Activated CD8-positive, alpha-beta memory T cell treated with anti-CD3 and anti-CD28 coated beads, Interleukin-2, amount 10 ng/mL, durations not matched to agents 7 days and 5 days (primary cell): ENCODE measurements around the gene IDH1. TPM values are rescaled to one million over a fixed set of nuclear protein-coding genes. Genes with fewer than 3 reads are reported as not detected.

Experiments used
- ATAC-seq: fragments of 150-1000 bp; cut with Tn5 transposase; one replicate; pipeline ENCODE4 v1.10.0; 2021; ENCODE audit warnings: moderate library complexity
- CTCF ChIA-PET: fragments of 350-600 bp; sonication (Branson Sonifier 250); formaldehyde crosslinking; loops from one replicate; lab custom pipeline; 2021; ENCODE audit warnings: antibody characterized with exemption; lab: Charles Lee
- DNase-seq: peaks from one replicate; pipeline ENCODE4 v3.0.0-alpha.2; 2020
- H3K27ac Mint-ChIP-seq: one replicate; pipeline ENCODE4 v1.8.0; 2021; ENCODE audit warnings: mild to moderate bottlenecking, mixed read lengths
- H3K27me3 Mint-ChIP-seq: one replicate; pipeline ENCODE4 v1.8.0; 2021; ENCODE audit warnings: mixed read lengths
- H3K36me3 Mint-ChIP-seq: one replicate; pipeline ENCODE4 v1.8.0; 2021; ENCODE audit warnings: mild to moderate bottlenecking, mixed read lengths
- H3K4me1 Mint-ChIP-seq: one replicate; pipeline ENCODE4 v1.8.0; 2021; ENCODE audit warnings: mixed read lengths
- H3K4me3 Mint-ChIP-seq: one replicate; pipeline ENCODE4 v1.8.0; 2021; ENCODE audit warnings: mild to moderate bottlenecking, moderate library complexity, mixed read lengths
- H3K9me3 Mint-ChIP-seq: one replicate; pipeline ENCODE4 v1.8.0; 2022; ENCODE audit warnings: low read depth, mixed read lengths
- total RNA-seq, 2 experiments: library from RNA; stranded (reverse); gene quantifications; one replicate each; pipeline ENCODE4 v1.2.3, GENCODE V29; 2021

The IDH1 gene
- total RNA-seq, 2 experiments from 2014 or later, result 39.7 to 45.6 TPM

GRCh38 chr2:208253600-208254117 is 1.2 kb downstream of the IDH1 start:
- no peak for DNase-seq
- CTCF ChIA-PET, result interaction anchor here (0.7 to 6.5 kb wide), 15 partner anchors 12 to 627 kb away, joined by 3 to 70 read pairs (median 4); partner anchors contain the start of gene PIKFYVE
- Mint-ChIP-seq H3K27me3 (no peaks in the 10 kb centered on the region), H3K9me3 (no peaks in the 10 kb centered on the region), H3K27ac (peak overlapping the region; percentile 21), H3K36me3 (peaks cover 37% of the 10 kb centered on the region), H3K4me3 (peak overlapping the region; percentile 99), H3K4me1 (peaks cover 21% of the 10 kb centered on the region)
- ATAC-seq, result no peak

- Mint-ChIP-seq H3K9me3 (no peaks in the 10 kb centered on the region), H3K27ac (no peak overlapping the region), H3K36me3 (peaks cover 42% of the 10 kb centered on the region), H3K4me3 (peak overlapping the region; percentile 38), H3K27me3 (no peaks in the 10 kb centered on the region), H3K4me1 (peaks cover 21% of the 10 kb centered on the region)
- CTCF ChIA-PET, result interaction anchor here (0.9 to 6.5 kb wide), 9 partner anchors 14 to 155 kb away, joined by 3 to 70 read pairs (median 4); partner anchors contain the start of gene PIKFYVE
- no peak for DNase-seq
- ATAC-seq, result no peak
Measured at GRCh38 chr2:208252716-208253492, 2.0 kb downstream of the IDH1 start.

GRCh38 chr2:208251098-208251497 is 3.8 kb downstream of the IDH1 start:
- peaks cover 48% of the 10 kb centered on the region for H3K36me3 Mint-ChIP-seq

GRCh38 chr2:208250388-208250787 is 4.5 kb downstream of the IDH1 start:
- no peaks in the 10 kb centered on the region for H3K27me3 Mint-ChIP-seq
- no peak for DNase-seq
- H3K4me1 Mint-ChIP-seq, result peaks cover 17% of the 10 kb centered on the region
- H3K4me3 Mint-ChIP-seq, result no peak overlapping the region
- no peaks in the 10 kb centered on the region for H3K9me3 Mint-ChIP-seq
- peaks cover 52% of the 10 kb centered on the region for H3K36me3 Mint-ChIP-seq
- no peak overlapping the region for H3K27ac Mint-ChIP-seq
- ATAC-seq, result no peak
- CTCF ChIA-PET, result no interaction called here

More at GRCh38 chr2:208251098-208251497, 3.8 kb downstream of the IDH1 start:
- DNase-seq (no peak), ATAC-seq (no peak)
- CTCF ChIA-PET, result interaction anchor here (1.5 to 6.5 kb wide), 2 partner anchors 16 to 149 kb away, joined by 4 to 70 read pairs; partner anchors contain the start of gene PIKFYVE
- H3K4me3 Mint-ChIP-seq, result no peak overlapping the region
- H3K27me3 Mint-ChIP-seq, result no peaks in the 10 kb centered on the region
- no peaks in the 10 kb centered on the region for H3K9me3 Mint-ChIP-seq
- H3K27ac Mint-ChIP-seq, result no peak overlapping the region
- peaks cover 21% of the 10 kb centered on the region for H3K4me1 Mint-ChIP-seq

GRCh38 chr2:208249296-208249695 is 5.6 kb downstream of the IDH1 start:
- Mint-ChIP-seq H3K4me1 (peaks cover 17% of the 10 kb centered on the region), H3K9me3 (no peaks in the 10 kb centered on the region), H3K27me3 (no peaks in the 10 kb centered on the region), H3K36me3 (peaks cover 52% of the 10 kb centered on the region), H3K27ac (no peak overlapping the region), H3K4me3 (no peak overlapping the region)
- CTCF ChIA-PET, result interaction anchor here (1.1 kb wide), 1 partner anchor 74 kb away, joined by 4 read pairs; no protein-coding TSS in a partner anchor
- no peak for DNase-seq
- ATAC-seq, result no peak

- Mint-ChIP-seq H3K36me3 (peaks cover 50% of the 10 kb centered on the region), H3K4me3 (no peak overlapping the region), H3K27ac (no peak overlapping the region), H3K9me3 (no peaks in the 10 kb centered on the region), H3K4me1 (peaks cover 14% of the 10 kb centered on the region), H3K27me3 (no peaks in the 10 kb centered on the region)
- DNase-seq, result no peak
- no peak for ATAC-seq
- CTCF ChIA-PET, result interaction anchor here (1.1 kb wide), 1 partner anchor 73 kb away, joined by 4 read pairs; no protein-coding TSS in a partner anchor
Measured at GRCh38 chr2:208248601-208249000, 6.3 kb downstream of the IDH1 start.

GRCh38 chr2:208245746-208246145 is 9.1 kb downstream of the IDH1 start:
- Mint-ChIP-seq H3K27ac (no peak overlapping the region), H3K36me3 (peaks cover 45% of the 10 kb centered on the region), H3K27me3 (no peaks in the 10 kb centered on the region), H3K4me3 (no peak overlapping the region), H3K4me1 (no peaks in the 10 kb centered on the region), H3K9me3 (no peaks in the 10 kb centered on the region)
- ATAC-seq, result no peak
- DNase-seq, result no peak
- CTCF ChIA-PET, result interaction anchor here (0.6 kb wide), 1 partner anchor 167 kb away, joined by 3 read pairs; no protein-coding TSS in a partner anchor

- DNase-seq (no peak), ATAC-seq (no peak)
- Mint-ChIP-seq H3K4me3 (no peak overlapping the region), H3K27me3 (no peaks in the 10 kb centered on the region), H3K4me1 (no peaks in the 10 kb centered on the region), H3K27ac (no peak overlapping the region), H3K36me3 (peaks cover 42% of the 10 kb centered on the region), H3K9me3 (no peaks in the 10 kb centered on the region)
- CTCF ChIA-PET, result no interaction called here
Measured at GRCh38 chr2:208244422-208244821, 10.4 kb downstream of the IDH1 start.

- DNase-seq (no peak), ATAC-seq (no peak)
- Mint-ChIP-seq H3K36me3 (peaks cover 45% of the 10 kb centered on the region), H3K27ac (no peak overlapping the region), H3K4me1 (no peaks in the 10 kb centered on the region), H3K4me3 (no peak overlapping the region), H3K9me3 (no peaks in the 10 kb centered on the region), H3K27me3 (no peaks in the 10 kb centered on the region)
- CTCF ChIA-PET, result interaction anchor here (1.3 to 1.4 kb wide), 2 partner anchors 13 to 65 kb away, joined by 4 read pairs; no protein-coding TSS in a partner anchor
Measured at GRCh38 chr2:208240619-208241209, 14.2 kb downstream of the IDH1 start.

- peaks cover 50% of the 10 kb centered on the region for H3K36me3 Mint-ChIP-seq
- DNase-seq, result no peak
Measured at GRCh38 chr2:208239770-208240493, 14.9 kb downstream of the IDH1 start.

GRCh38 chr2:208235860-208236259 is 19.0 kb downstream of the IDH1 start:
- Mint-ChIP-seq H3K9me3 (peaks cover 3% of the 10 kb centered on the region), H3K27ac (no peak overlapping the region), H3K4me3 (no peak overlapping the region), H3K36me3 (peaks cover 36% of the 10 kb centered on the region), H3K4me1 (no peaks in the 10 kb centered on the region), H3K27me3 (no peaks in the 10 kb centered on the region)
- ATAC-seq (no peak), DNase-seq (no peak)
- CTCF ChIA-PET, result no interaction called here

More at GRCh38 chr2:208239770-208240493, 14.9 kb downstream of the IDH1 start:
- no peak for ATAC-seq
- H3K27me3 Mint-ChIP-seq, result no peaks in the 10 kb centered on the region
- no peaks in the 10 kb centered on the region for H3K9me3 Mint-ChIP-seq
- CTCF ChIA-PET, result no interaction called here
- H3K4me1 Mint-ChIP-seq, result no peaks in the 10 kb centered on the region
- H3K4me3 Mint-ChIP-seq, result no peak overlapping the region
- H3K27ac Mint-ChIP-seq, result no peak overlapping the region

GRCh38 chr2:208234786-208235185 is 20.1 kb downstream of the IDH1 start:
- no peaks in the 10 kb centered on the region for H3K4me1 Mint-ChIP-seq
- no peaks in the 10 kb centered on the region for H3K27me3 Mint-ChIP-seq
- CTCF ChIA-PET, result no interaction called here
- ATAC-seq (no peak), DNase-seq (no peak)
- H3K9me3 Mint-ChIP-seq, result peaks cover 3% of the 10 kb centered on the region
- H3K27ac Mint-ChIP-seq, result no peak overlapping the region
- H3K4me3 Mint-ChIP-seq, result no peak overlapping the region
- H3K36me3 Mint-ChIP-seq, result peaks cover 31% of the 10 kb centered on the region

GRCh38 chr2:208228476-208228875 is 26.4 kb downstream of the IDH1 start:
- peaks cover 3% of the 10 kb centered on the region for H3K9me3 Mint-ChIP-seq
- H3K27me3 Mint-ChIP-seq, result no peaks in the 10 kb centered on the region
- no peaks in the 10 kb centered on the region for H3K36me3 Mint-ChIP-seq
- H3K27ac Mint-ChIP-seq, result no peak overlapping the region
- no peak for DNase-seq
- no peak for ATAC-seq
- CTCF ChIA-PET, result no interaction called here
- no peak overlapping the region for H3K4me3 Mint-ChIP-seq
- no peaks in the 10 kb centered on the region for H3K4me1 Mint-ChIP-seq
